ENCODE measurements around the gene IDH3B. TPM values are rescaled to one million over a fixed set of nuclear protein-coding genes. Genes with fewer than 3 reads are reported as not detected.

The IDH3B gene
- total RNA-seq, 2 experiments from 2014 or later, result 95.6 to 99.1 TPM

- peaks cover 3% of the 10 kb centered on the region for H3K36me3 Mint-ChIP-seq
- intact Hi-C loops (cut with micrococcal nuclease), result no loop called here
- H3K4me3 Mint-ChIP-seq, result no peak overlapping the region
These were observed 39.0 kb downstream of the IDH3B start for GRCh38 chr20:2625062-2625461.

GRCh38 chr20:2624190-2624589, 39.8 kb downstream of the IDH3B start:
- intact Hi-C loops (cut with micrococcal nuclease), result no loop called here
- H3K4me1 Mint-ChIP-seq (ENCODE audit: low read depth), result no peaks in the 10 kb centered on the region
- peaks cover 3% of the 10 kb centered on the region for H3K9me3 Mint-ChIP-seq
- H3K27ac Mint-ChIP-seq, result no peak overlapping the region
- peaks cover 17% of the 10 kb centered on the region for H3K27me3 Mint-ChIP-seq
- DNase-seq, result no peak
- POLR2A ChIA-PET, result interaction anchor here (0.5 kb wide), 1 partner anchor 167 kb away, joined by 3 read pairs; no protein-coding TSS in a partner anchor
- CTCF ChIA-PET, result no interaction called here
- no peak overlapping the region for H3K4me3 Mint-ChIP-seq
- H3K36me3 Mint-ChIP-seq, result peaks cover 3% of the 10 kb centered on the region

More at GRCh38 chr20:2625062-2625461, 39.0 kb downstream of the IDH3B start:
- Mint-ChIP-seq H3K27ac (no peak overlapping the region), H3K4me1 (ENCODE audit: low read depth) (no peaks in the 10 kb centered on the region), H3K9me3 (peaks cover 5% of the 10 kb centered on the region), H3K27me3 (peaks cover 9% of the 10 kb centered on the region)
- no peak for DNase-seq
- ChIA-PET CTCF (no interaction called here), POLR2A (no interaction called here)

GRCh38 chr20:2619961-2620595, 43.9 kb downstream of the IDH3B start:
- DNase-seq, result no peak
- H3K36me3 Mint-ChIP-seq, result no peaks in the 10 kb centered on the region
- H3K27ac Mint-ChIP-seq, result no peak overlapping the region
- ChIA-PET CTCF (no interaction called here), POLR2A (no interaction called here)
- peaks cover 22% of the 10 kb centered on the region for H3K27me3 Mint-ChIP-seq
- H3K4me1 Mint-ChIP-seq (ENCODE audit: low read depth), result no peaks in the 10 kb centered on the region
- no peak overlapping the region for H3K4me3 Mint-ChIP-seq
- H3K9me3 Mint-ChIP-seq, result no peaks in the 10 kb centered on the region
- intact Hi-C loops (cut with micrococcal nuclease), result no loop called here

- Mint-ChIP-seq H3K27me3 (peaks cover 22% of the 10 kb centered on the region), H3K4me3 (no peak overlapping the region), H3K9me3 (no peaks in the 10 kb centered on the region), H3K4me1 (ENCODE audit: low read depth) (no peaks in the 10 kb centered on the region), H3K36me3 (no peaks in the 10 kb centered on the region), H3K27ac (no peak overlapping the region)
- no peak for DNase-seq
- POLR2A ChIA-PET, result no interaction called here
- CTCF ChIA-PET, result no interaction called here
- intact Hi-C loops (cut with micrococcal nuclease), result no loop called here
These were observed 44.7 kb downstream of the IDH3B start for GRCh38 chr20:2619337-2619736.

- H3K27me3 Mint-ChIP-seq, result peaks cover 22% of the 10 kb centered on the region
- intact Hi-C loops (cut with micrococcal nuclease), result no loop called here
- H3K27ac Mint-ChIP-seq, result no peak overlapping the region
- DNase-seq, result no peak
- ChIA-PET POLR2A (no interaction called here), CTCF (no interaction called here)
- H3K9me3 Mint-ChIP-seq, result no peaks in the 10 kb centered on the region
- H3K4me1 Mint-ChIP-seq (ENCODE audit: low read depth), result no peaks in the 10 kb centered on the region
- H3K4me3 Mint-ChIP-seq, result no peak overlapping the region
- no peaks in the 10 kb centered on the region for H3K36me3 Mint-ChIP-seq
These were observed 45.2 kb downstream of the IDH3B start for GRCh38 chr20:2618815-2619214.

- intact Hi-C loops (cut with micrococcal nuclease), result no loop called here
- Mint-ChIP-seq H3K27me3 (peaks cover 24% of the 10 kb centered on the region), H3K36me3 (no peaks in the 10 kb centered on the region), H3K4me3 (no peak overlapping the region), H3K9me3 (no peaks in the 10 kb centered on the region), H3K4me1 (ENCODE audit: low read depth) (no peaks in the 10 kb centered on the region), H3K27ac (no peak overlapping the region)
- CTCF ChIA-PET, result no interaction called here
- POLR2A ChIA-PET, result no interaction called here
- DNase-seq, result no peak
These were observed 46.8 kb downstream of the IDH3B start for GRCh38 chr20:2617099-2617714.

- no peak for DNase-seq
- POLR2A ChIA-PET, result no interaction called here
- H3K9me3 Mint-ChIP-seq, result no peaks in the 10 kb centered on the region
- H3K4me3 Mint-ChIP-seq, result no peak overlapping the region
- H3K4me1 Mint-ChIP-seq (ENCODE audit: low read depth), result no peaks in the 10 kb centered on the region
- CTCF ChIA-PET, result no interaction called here
- intact Hi-C loops (cut with micrococcal nuclease), result no loop called here
- H3K36me3 Mint-ChIP-seq, result no peaks in the 10 kb centered on the region
- peaks cover 24% of the 10 kb centered on the region for H3K27me3 Mint-ChIP-seq
- no peak overlapping the region for H3K27ac Mint-ChIP-seq
These were observed 47.4 kb downstream of the IDH3B start for GRCh38 chr20:2616634-2617033.

GRCh38 chr20:2612073-2612472, 51.9 kb downstream of the IDH3B start:
- peaks cover 5% of the 10 kb centered on the region for H3K36me3 Mint-ChIP-seq
- no peaks in the 10 kb centered on the region for H3K4me1 Mint-ChIP-seq (ENCODE audit: low read depth)
- ChIA-PET POLR2A (no interaction called here), CTCF (interaction anchor here (0.7 kb wide), 1 partner anchor 90 kb away, joined by 4 read pairs; no protein-coding TSS in a partner anchor)
- no peak for DNase-seq
- intact Hi-C loops (cut with micrococcal nuclease), result no loop called here
- H3K4me3 Mint-ChIP-seq, result no peak overlapping the region
- H3K9me3 Mint-ChIP-seq, result peaks cover 5% of the 10 kb centered on the region
- peaks cover 16% of the 10 kb centered on the region for H3K27me3 Mint-ChIP-seq
- no peak overlapping the region for H3K27ac Mint-ChIP-seq

- Mint-ChIP-seq H3K27me3 (peaks cover 12% of the 10 kb centered on the region), H3K36me3 (peaks cover 5% of the 10 kb centered on the region), H3K27ac (no peak overlapping the region), H3K4me1 (ENCODE audit: low read depth) (no peaks in the 10 kb centered on the region), H3K9me3 (peaks cover 7% of the 10 kb centered on the region), H3K4me3 (no peak overlapping the region)
- DNase-seq, result no peak
- POLR2A ChIA-PET, result interaction anchor here (0.6 kb wide), 1 partner anchor 25 kb away, joined by 3 read pairs; no protein-coding TSS in a partner anchor
- CTCF ChIA-PET, result no interaction called here
- intact Hi-C loops (cut with micrococcal nuclease), result no loop called here
These were observed 52.9 kb downstream of the IDH3B start for GRCh38 chr20:2610941-2611720.

- CTCF ChIA-PET, result no interaction called here
- Mint-ChIP-seq H3K27ac (no peak overlapping the region), H3K9me3 (peaks cover 13% of the 10 kb centered on the region), H3K4me3 (no peak overlapping the region), H3K4me1 (ENCODE audit: low read depth) (no peaks in the 10 kb centered on the region), H3K36me3 (peaks cover 5% of the 10 kb centered on the region), H3K27me3 (peaks cover 10% of the 10 kb centered on the region)
- POLR2A ChIA-PET, result no interaction called here
- intact Hi-C loops (cut with micrococcal nuclease), result no loop called here
- no peak for DNase-seq
These were observed 53.7 kb downstream of the IDH3B start for GRCh38 chr20:2610326-2610725.

All from activated CD4-positive, alpha-beta memory T cell treated with anti-CD3 and anti-CD28 coated beads for 36 hours (primary cell).